ENCODE measurements around the gene ZBTB20. TPM values are rescaled to one million over a fixed set of nuclear protein-coding genes. Genes with fewer than 3 reads are reported as not detected.

ZBTB20 gene
- total and polyA plus RNA-seq, 4 donors = 0.88 to 83.2 (median 20.4) TPM

- no peak for DNase-seq (ENCODE audit: low spot score)
- Histone ChIP-seq H3K27me3 (ENCODE audit: control insufficient read depth in 4 of 4, insufficient read depth in 4 of 4, low read length in 3 of 4) (no peaks in the 10 kb centered on the region), H3K36me3 (ENCODE audit: control insufficient read depth in 4 of 4, insufficient read depth in 3 of 4, low read depth in 1 of 4, low read length in 3 of 4) (peaks cover 0 to 7% (median 2%) of the 10 kb centered on the region in 4 donors), H3K9ac (ENCODE audit: low read depth in 1 of 2, low read length in 2 of 2) (no peak overlapping the region), H3K4me1 (ENCODE audit: control insufficient read depth in 4 of 4, insufficient read depth in 4 of 4, low read length in 3 of 4) (no peaks in the 10 kb centered on the region), H3K27ac (ENCODE audit: low read depth in 1 of 2, low read length in 2 of 2) (no peak overlapping the region), H3K4me3 (ENCODE audit: low read depth in 1 of 3, low read length in 3 of 3) (no peak overlapping the region), H3K9me3 (ENCODE audit: control insufficient read depth in 4 of 4, low read length in 3 of 4) (no peaks in the 10 kb centered on the region)
- 98% methylated on average over 4 of the region's 4 CpGs for WGBS
- no peak for TF ChIP-seq CTCF (IDR thresholded peaks at IDR 0.05; ENCODE audit: low read depth, low read length, missing input control)
- TF ChIP-seq MAX (IDR thresholded peaks at IDR 0.05) = no peak
- TF ChIP-seq HNF4A (conservative IDR thresholded peaks at IDR 0.05) = no peak
- TF ChIP-seq GABPA (IDR thresholded peaks at IDR 0.05 in 1 of 2, conservative IDR thresholded peaks at IDR 0.05 in 1 of 2) = no peak
- no peak for TF ChIP-seq RXRA (IDR thresholded peaks at IDR 0.05)
- TF ChIP-seq HNF4G (IDR thresholded peaks at IDR 0.05) = no peak
- no peak for TF ChIP-seq NR2F2 (IDR thresholded peaks at IDR 0.05)
Observed at GRCh38 chr3:114550165-114550564, 596.9 kb downstream of the ZBTB20 start.

- no peak for DNase-seq (ENCODE audit: low spot score)
- no peak for TF ChIP-seq FOXA1 (IDR thresholded peaks at IDR 0.05)
- TF ChIP-seq HNF4A (conservative IDR thresholded peaks at IDR 0.05) = no peak
- TF ChIP-seq ATF3 (IDR thresholded peaks at IDR 0.05) = no peak
- no peak for TF ChIP-seq JUND (IDR thresholded peaks at IDR 0.05)
- no peak for TF ChIP-seq GABPA (IDR thresholded peaks at IDR 0.05 in 1 of 2, conservative IDR thresholded peaks at IDR 0.05 in 1 of 2)
- no peak for TF ChIP-seq YY1 (IDR thresholded peaks at IDR 0.05)
- no peak for TF ChIP-seq TAF1 (conservative IDR thresholded peaks at IDR 0.05)
- TF ChIP-seq REST (IDR thresholded peaks at IDR 0.05) = no peak
- no peak for TF ChIP-seq NR2F2 (IDR thresholded peaks at IDR 0.05)
- no peak for TF ChIP-seq HNF4G (IDR thresholded peaks at IDR 0.05)
- no peak for TF ChIP-seq CTCF (IDR thresholded peaks at IDR 0.05; ENCODE audit: low read depth, low read length, missing input control)
- TF ChIP-seq RXRA (IDR thresholded peaks at IDR 0.05) = no peak
- no peak for TF ChIP-seq SP1 (IDR thresholded peaks at IDR 0.05)
- TF ChIP-seq ZBTB33 (IDR thresholded peaks at IDR 0.05) = no peak
- no peak for TF ChIP-seq MAX (IDR thresholded peaks at IDR 0.05)
- TF ChIP-seq FOXA2 (IDR thresholded peaks at IDR 0.05) = no peak
- no peak for TF ChIP-seq EGR1 (IDR thresholded peaks at IDR 0.05; ENCODE audit: low read depth in 2 of 2)
- no peak for TF ChIP-seq RAD21 (IDR thresholded peaks at IDR 0.05)
- H3K4me1 ChIP-seq (ENCODE audit: control insufficient read depth in 4 of 4, insufficient read depth in 4 of 4, low read length in 3 of 4) = no peaks in the 10 kb centered on the region
- peaks cover 0 to 3% (median 0%) of the 10 kb centered on the region in 4 donors for H3K36me3 ChIP-seq (ENCODE audit: control insufficient read depth in 4 of 4, insufficient read depth in 3 of 4, low read depth in 1 of 4, low read length in 3 of 4)
- H3K4me3 ChIP-seq (ENCODE audit: low read depth in 1 of 3, low read length in 3 of 3) = no peak overlapping the region
- WGBS = 53% methylated on average over 1 of the region's 1 CpG
- no peaks in the 10 kb centered on the region for H3K27me3 ChIP-seq (ENCODE audit: control insufficient read depth in 4 of 4, insufficient read depth in 4 of 4, low read length in 3 of 4)
- H3K9me3 ChIP-seq (ENCODE audit: control insufficient read depth in 4 of 4, low read length in 3 of 4) = no peaks in the 10 kb centered on the region
- no peak overlapping the region for H3K9ac ChIP-seq (ENCODE audit: low read depth in 1 of 2, low read length in 2 of 2)
- no peak overlapping the region for H3K27ac ChIP-seq (ENCODE audit: low read depth in 1 of 2, low read length in 2 of 2)
Observed at GRCh38 chr3:114545193-114545592, 601.9 kb downstream of the ZBTB20 start.

Measured in liver (tissue), 9 donors.